Uterus (tissue), 4 donors: ENCODE results near the gene VSNL1. TPM values are rescaled to one million over a fixed set of nuclear protein-coding genes. Genes with fewer than 3 reads are reported as not detected.

Experiments
- DNase-seq, 2 donors: peaks; one replicate each; pipeline ENCODE4 v3.0.0-alpha.2; 2019 to 2020
- H3K27ac ChIP-seq, 2 donors: fragments of 200-600 bp; sonication (generic); 1 replicate in 1 of 2; 2 replicates in 1 of 2; pipeline ENCODE4 v1.5.1; 2016 to 2018
- H3K27me3 ChIP-seq, 2 donors: fragments of 200-600 bp; sonication (generic); one replicate each; pipeline ENCODE4 v1.5.1; 2018 to 2019; ENCODE audit warnings: control low read depth in 1 of 2
- H3K36me3 ChIP-seq, 2 donors: fragments of 200-600 bp; sonication (generic); one replicate each; pipeline ENCODE4 v1.5.1; 2019; ENCODE audit warnings: control low read depth in 1 of 2
- H3K4me1 ChIP-seq, 2 donors: fragments of 200-600 bp; sonication (generic); one replicate each; pipeline ENCODE4 v1.5.1; 2018 to 2019; ENCODE audit warnings: control low read depth in 1 of 2
- H3K4me3 ChIP-seq, 2 donors: fragments of 200-600 bp; sonication (generic); 1 replicate in 1 of 2; 2 replicates in 1 of 2; pipeline ENCODE4 v1.5.1; 2018 to 2019; ENCODE audit warnings: mild to moderate bottlenecking in 1 of 2
- H3K9me3 ChIP-seq, 2 donors: fragments of 200-600 bp; sonication (generic); one replicate each; pipeline ENCODE4 v1.5.1; 2019; ENCODE audit warnings: control low read depth in 1 of 2
- POLR2A ChIP-seq, 2 donors: fragments of 450-650 bp; IDR thresholded peaks; one replicate each; pipeline ENCODE4 v1.6.1; 2016; ENCODE audit warnings: antibody characterized with exemption in 2 of 2, mild to moderate bottlenecking in 1 of 2, moderate library complexity in 1 of 2
- intact Hi-C: fragments of 100-400 bp; cut with DNase I; formaldehyde crosslinking; loops from one replicate; pipeline ENCODE4 v1.15.1; 2023; ENCODE audit warnings: low total_unique reads
- total RNA-seq, 4 donors: library from RNA; depleted of rRNA in 3 of 4; stranded (reverse); fragments of >200 nt in 3 of 4; gene quantifications; one replicate each; pipeline versions ENCODE4 v1.1.0 to v1.2.4, GENCODE V29; 2014 to 2023
- TF ChIP-seq, protein P1 (sequence below), 4 experiments: fragments of 200-600 bp in 2 of 4; fragments of 450-650 bp in 2 of 4; sonication (generic) in 2 of 4; IDR thresholded peaks; one replicate each; pipeline ENCODE4 v1.5.1; 2016 to 2019; ENCODE audit warnings: antibody characterized with exemption in 4 of 4, mild to moderate bottlenecking in 2 of 4, moderate library complexity in 1 of 4
- donor health status: DM: yes; HTN: yes; CAD: no.

Gene VSNL1
- total RNA-seq, 4 donors from 2014 or later: 0.29 to 1.8 (median 0.61) TPM; not detected in 1

DNA sequence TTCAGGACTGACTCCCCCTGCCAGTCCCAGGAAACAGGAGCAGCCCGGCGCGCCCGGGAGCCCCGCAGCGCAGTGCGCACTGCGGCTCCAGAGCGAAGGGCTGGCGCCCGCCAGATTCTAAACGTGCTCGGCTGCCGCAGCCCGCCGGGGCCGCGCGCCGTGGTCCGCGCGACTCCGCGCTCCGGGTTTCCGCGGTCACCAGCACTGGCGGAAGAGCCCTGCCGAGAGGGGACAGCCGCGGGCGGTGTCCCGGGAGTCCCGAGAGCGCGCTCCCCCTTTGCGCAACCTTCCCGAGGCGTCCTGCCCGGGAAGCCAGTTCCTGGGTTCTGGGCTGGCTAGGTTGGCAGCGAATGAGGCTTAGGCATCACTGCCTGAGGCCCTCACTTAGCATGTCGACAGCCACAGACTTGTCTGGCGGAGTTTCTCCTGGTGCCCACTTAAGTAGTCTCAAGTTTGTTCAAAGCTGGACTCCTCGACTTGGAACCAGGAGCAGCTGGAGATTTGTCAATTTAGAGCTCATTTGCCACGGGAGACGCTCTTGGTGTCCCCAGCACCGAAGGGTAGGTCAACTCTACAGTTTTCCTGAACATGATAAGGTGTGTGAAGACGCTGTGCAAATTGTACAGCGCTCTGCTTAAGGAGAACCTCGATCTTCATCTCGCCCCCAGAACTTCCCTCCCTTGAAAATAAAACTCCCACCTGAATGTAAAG is 1.5 kb upstream of the VSNL1 start:
- Histone ChIP-seq H3K4me3 (peak overlapping the region; percentile 28 to 50), H3K27ac (peak overlapping the region; percentile 56 to 71), H3K27me3 (peaks cover 0 to 11% of the 10 kb centered on the region in 2 donors), H3K9me3 (no peaks in the 10 kb centered on the region), H3K4me1 (no peaks in the 10 kb centered on the region), H3K36me3 (no peaks in the 10 kb centered on the region)
- intact Hi-C loops: no loop called here
- DNase-seq: peak; percentile 48 to 73
- peak in 1 of 2 donors; percentile 54 for TF ChIP-seq POLR2A (IDR thresholded peaks at IDR 0.05)
- TF ChIP-seq, protein P1, sequence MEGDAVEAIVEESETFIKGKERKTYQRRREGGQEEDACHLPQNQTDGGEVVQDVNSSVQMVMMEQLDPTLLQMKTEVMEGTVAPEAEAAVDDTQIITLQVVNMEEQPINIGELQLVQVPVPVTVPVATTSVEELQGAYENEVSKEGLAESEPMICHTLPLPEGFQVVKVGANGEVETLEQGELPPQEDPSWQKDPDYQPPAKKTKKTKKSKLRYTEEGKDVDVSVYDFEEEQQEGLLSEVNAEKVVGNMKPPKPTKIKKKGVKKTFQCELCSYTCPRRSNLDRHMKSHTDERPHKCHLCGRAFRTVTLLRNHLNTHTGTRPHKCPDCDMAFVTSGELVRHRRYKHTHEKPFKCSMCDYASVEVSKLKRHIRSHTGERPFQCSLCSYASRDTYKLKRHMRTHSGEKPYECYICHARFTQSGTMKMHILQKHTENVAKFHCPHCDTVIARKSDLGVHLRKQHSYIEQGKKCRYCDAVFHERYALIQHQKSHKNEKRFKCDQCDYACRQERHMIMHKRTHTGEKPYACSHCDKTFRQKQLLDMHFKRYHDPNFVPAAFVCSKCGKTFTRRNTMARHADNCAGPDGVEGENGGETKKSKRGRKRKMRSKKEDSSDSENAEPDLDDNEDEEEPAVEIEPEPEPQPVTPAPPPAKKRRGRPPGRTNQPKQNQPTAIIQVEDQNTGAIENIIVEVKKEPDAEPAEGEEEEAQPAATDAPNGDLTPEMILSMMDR (IDR thresholded peaks at IDR 0.05): peak in 1 of 4 experiments; percentile 5

DNA sequence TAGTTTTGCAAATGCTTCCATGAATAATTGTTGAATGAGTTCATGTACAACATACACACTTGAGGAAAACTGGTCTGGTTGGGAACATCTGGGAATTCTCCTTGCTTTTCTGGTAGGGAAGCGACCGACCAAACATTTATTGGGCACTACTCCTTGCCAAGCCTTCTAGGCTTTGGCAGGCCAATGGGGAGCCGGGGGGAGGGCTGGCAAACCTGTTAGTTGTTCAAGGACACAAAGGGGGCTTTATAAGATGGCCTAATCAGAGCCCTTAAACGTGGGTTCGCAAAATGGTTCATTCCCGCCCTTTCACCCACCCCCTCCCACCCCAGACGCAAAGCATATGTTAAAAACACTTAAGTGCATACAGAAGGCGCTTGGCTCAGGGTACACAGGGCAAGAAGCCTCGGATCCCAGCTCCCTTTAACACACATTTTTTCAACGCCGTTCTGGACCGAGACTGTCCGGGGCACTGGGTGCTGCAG is 844 bp upstream of the VSNL1 start:
- TF ChIP-seq, protein P1 (IDR thresholded peaks at IDR 0.05): no peak
- TF ChIP-seq POLR2A (IDR thresholded peaks at IDR 0.05): no peak
- Histone ChIP-seq H3K27ac (peak overlapping the region; percentile 56 to 71), H3K36me3 (no peaks in the 10 kb centered on the region), H3K4me3 (peak overlapping the region; percentile 32 to 50), H3K4me1 (no peaks in the 10 kb centered on the region), H3K9me3 (no peaks in the 10 kb centered on the region), H3K27me3 (peaks cover 0 to 11% of the 10 kb centered on the region in 2 donors)
- peak; percentile 15 to 21 for DNase-seq
- intact Hi-C loops: no loop called here

DNA sequence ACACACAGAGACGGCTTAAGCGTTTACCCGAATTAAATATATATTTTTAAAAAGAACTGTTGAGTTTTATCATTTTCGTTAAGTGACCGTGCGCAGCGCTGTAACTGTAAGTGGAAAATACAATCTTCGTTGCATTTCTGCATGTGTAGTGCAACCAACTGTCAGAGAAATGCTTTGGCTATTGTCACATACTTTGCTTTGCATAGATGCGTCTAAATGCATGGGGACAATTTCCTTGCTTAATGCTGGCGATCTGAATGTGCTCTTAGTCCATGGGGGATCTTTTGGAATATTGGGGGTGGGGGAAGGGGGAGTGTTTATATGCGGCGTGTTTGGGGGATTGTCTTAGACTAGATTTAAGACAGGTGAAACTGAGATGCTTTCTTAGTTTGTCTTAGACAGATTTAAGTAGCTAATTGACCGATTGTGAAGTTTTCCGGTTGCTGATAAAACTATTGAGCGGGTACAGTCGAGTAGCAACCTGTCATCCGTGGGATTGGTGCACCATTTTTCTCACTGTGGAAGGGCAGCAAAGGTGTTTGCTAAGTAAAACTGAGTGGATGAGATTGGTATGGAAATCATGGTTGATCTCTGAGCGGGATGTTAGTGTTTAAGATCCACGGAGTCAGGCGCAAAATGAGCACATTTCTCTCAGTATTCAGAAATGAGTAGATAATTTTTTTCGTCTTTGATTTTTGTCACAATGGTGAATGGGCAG is 476 bp downstream of the VSNL1 start:
- H3K27ac ChIP-seq: peak overlapping the region; percentile 56 to 71
- TF ChIP-seq, protein P1 (IDR thresholded peaks at IDR 0.05): no peak
- no peak for TF ChIP-seq POLR2A (IDR thresholded peaks at IDR 0.05)
- no peaks in the 10 kb centered on the region for H3K9me3 ChIP-seq
- intact Hi-C loops: no loop called here
- H3K27me3 ChIP-seq: peaks cover 0 to 14% of the 10 kb centered on the region in 2 donors
- peak overlapping the region; percentile 32 to 50 for H3K4me3 ChIP-seq
- H3K4me1 ChIP-seq: no peaks in the 10 kb centered on the region
- DNase-seq: no peak
- no peaks in the 10 kb centered on the region for H3K36me3 ChIP-seq

DNA sequence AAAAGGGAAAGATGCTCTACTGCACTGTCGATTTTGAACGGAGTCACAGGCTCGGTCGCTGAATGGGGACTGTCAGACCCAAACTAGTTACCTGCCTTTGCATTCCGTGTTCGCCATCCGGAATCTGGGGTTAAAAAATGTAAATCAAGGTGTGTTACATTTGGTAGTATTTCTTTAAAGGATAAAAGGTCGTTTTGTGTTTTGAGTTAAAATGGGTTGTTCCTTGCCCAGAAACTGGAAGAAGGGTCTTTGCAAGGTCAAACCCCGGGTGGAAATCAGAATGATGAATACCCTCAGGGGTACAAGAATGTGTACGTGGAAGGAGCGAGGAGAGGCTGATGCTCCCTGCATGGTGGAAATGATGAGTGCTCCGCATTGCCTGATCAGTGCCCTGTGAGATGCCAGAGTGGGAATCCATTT is 1.0 kb downstream of the VSNL1 start:
- Histone ChIP-seq H3K9me3 (no peaks in the 10 kb centered on the region), H3K36me3 (no peaks in the 10 kb centered on the region), H3K27ac (no peak overlapping the region), H3K4me3 (peak overlapping the region in 1 of 2 donors; percentile 50), H3K27me3 (peaks cover 0 to 15% of the 10 kb centered on the region in 2 donors), H3K4me1 (no peaks in the 10 kb centered on the region)
- intact Hi-C loops: no loop called here
- DNase-seq: no peak
- TF ChIP-seq, protein P1 (IDR thresholded peaks at IDR 0.05): no peak
- no peak for TF ChIP-seq POLR2A (IDR thresholded peaks at IDR 0.05)

DNA sequence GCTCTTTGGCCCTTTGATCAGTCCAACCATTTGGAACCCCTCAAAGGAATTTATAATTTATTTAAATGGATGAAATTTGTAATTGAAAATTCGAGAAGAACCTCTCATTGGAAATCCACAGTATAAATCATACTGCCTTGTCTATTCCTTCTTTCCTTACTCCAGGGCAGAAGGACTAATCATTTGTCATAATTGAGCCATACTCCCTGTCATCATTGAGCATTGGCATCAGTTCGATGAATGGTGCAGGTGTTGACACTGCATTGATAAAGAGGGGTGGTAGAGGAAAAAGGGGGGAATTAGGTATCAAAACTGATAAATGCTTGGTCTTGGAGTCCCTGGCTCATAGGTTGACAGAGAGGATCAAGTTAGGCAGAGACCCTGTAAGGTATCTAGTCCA is 2.0 kb downstream of the VSNL1 start:
- no peak for TF ChIP-seq POLR2A (IDR thresholded peaks at IDR 0.05)
- TF ChIP-seq, protein P1 (IDR thresholded peaks at IDR 0.05): no peak
- no peak overlapping the region for H3K4me3 ChIP-seq
- H3K36me3 ChIP-seq: no peaks in the 10 kb centered on the region
- H3K27ac ChIP-seq: no peak overlapping the region
- H3K27me3 ChIP-seq: peaks cover 0 to 15% of the 10 kb centered on the region in 2 donors
- H3K4me1 ChIP-seq: no peaks in the 10 kb centered on the region
- H3K9me3 ChIP-seq: no peaks in the 10 kb centered on the region
- DNase-seq: no peak
- intact Hi-C loops: no loop called here
